NCI-H2107 treated with DMSO at 0.1 percent for 48 hours (cell line): ENCODE measurements around the gene ADTRP.

Source experiments
- DNase-seq: peaks from one replicate; lab custom pipeline; 2025; ENCODE audit not compliant: unreplicated experiment; lab: John Stamatoyannopoulos, UW

ADTRP gene

GRCh38 chr6:11665604-11666326, 112.8 kb downstream of the ADTRP start:
- no peak for DNase-seq
